Transverse colon (tissue), 4 donors: ENCODE results near the gene NCOA1. TPM values are rescaled to one million over a fixed set of nuclear protein-coding genes. Genes with fewer than 3 reads are reported as not detected.

Experiments used
- DNase-seq: peaks from one replicate; pipeline ENCODE4 v3.0.0-alpha.2; 2019
- H3K27ac ChIP-seq, 4 donors: fragments of 200-600 bp; sonication (generic); 2 replicates each; pipeline ENCODE4 v1.5.1; 2016 to 2018; ENCODE audit warnings: inconsistent platforms in 4 of 4
- H3K27me3 ChIP-seq: fragments of 200-600 bp; sonication (generic); 2 replicates; pipeline ENCODE4 v1.5.1; 2017; ENCODE audit warnings: inconsistent platforms
- H3K36me3 ChIP-seq, 4 donors: fragments of 200-600 bp; sonication (generic); 2 replicates each; pipeline ENCODE4 v1.5.1; 2017 to 2019; ENCODE audit warnings: inconsistent platforms in 4 of 4
- H3K4me1 ChIP-seq, 4 donors: fragments of 200-600 bp; sonication (generic); 2 replicates each; pipeline ENCODE4 v1.5.1; 2017 to 2020; ENCODE audit warnings: inconsistent platforms in 4 of 4
- H3K4me3 ChIP-seq, 4 donors: fragments of 200-600 bp; sonication (generic); 1 replicate in 1 of 4; 2 replicates in 3 of 4; pipeline versions ENCODE4 v1.5.1 to v1.6.1; 2017 to 2019; ENCODE audit warnings: inconsistent platforms in 4 of 4
- H3K9me3 ChIP-seq, 2 donors: fragments of 200-600 bp; sonication (generic); 2 replicates each; pipeline ENCODE4 v1.5.1; 2017 to 2019; ENCODE audit warnings: inconsistent platforms in 2 of 2
- EP300 ChIP-seq: sonication (generic); formaldehyde crosslinking; IDR thresholded peaks from one replicate; pipeline ENCODE4 v1.6.1; 2017; ENCODE audit warnings: antibody characterized with exemption, low read depth
- POLR2A ChIP-seq: fragments of 450-650 bp; IDR thresholded peaks from one replicate; pipeline ENCODE4 v1.6.1; 2016; ENCODE audit warnings: antibody characterized with exemption, mild to moderate bottlenecking, moderate library complexity
- POLR2AphosphoS5 ChIP-seq, 3 donors: sonication (generic); formaldehyde crosslinking; IDR thresholded peaks; one replicate each; pipeline ENCODE4 v1.6.1; 2016; ENCODE audit warnings: antibody characterized with exemption in 3 of 3
- whole genome bisulfite sequencing, 2 donors: methylation state at CpG; one replicate each; pipeline ENCODE4 v1.1.5; 2018; ENCODE audit warnings: low coverage in 1 of 2; 5-methylcytosine and 5-hydroxymethylcytosine counted together
- in situ Hi-C, 4 donors: fragments of 200-750 bp; cut with MboI; loops; one replicate each; pipeline versions ENCODE4 v1.15.0 to v1.15.1; 2017; ENCODE audit warnings: low sequenced_read_pairs in 3 of 4, low pct_ligation_motif_present in 1 of 4, low pct_unique_long_range_greater_than_20kb in 1 of 4
- intact Hi-C: fragments of 100-400 bp; cut with DNase I; formaldehyde crosslinking; loops from one replicate; pipeline ENCODE4 v1.15.1; 2023; ENCODE audit warnings: low total_unique reads
- total RNA-seq, 4 donors: library from RNA; depleted of rRNA; stranded (reverse); fragments of >200 nt; gene quantifications; one replicate each; pipeline ENCODE4 v1.1.0, GENCODE V29; 2016
- TF ChIP-seq, protein P1 (sequence below), 5 experiments: fragments of 200-600 bp in 3 of 5; fragments of 450-650 bp in 2 of 5; sonication (generic) in 3 of 5; IDR thresholded peaks; 1 replicate in 2 of 5; 2 replicates in 3 of 5; pipeline ENCODE4 v1.5.1; 2016 to 2017; ENCODE audit warnings: antibody characterized with exemption in 5 of 5, inconsistent platforms in 3 of 5, mild to moderate bottlenecking in 2 of 5, moderate library complexity in 1 of 5

The NCOA1 gene
- total RNA-seq, 4 donors from 2014 or later: 32.9 to 56.5 (median 47.9) TPM

DNA sequence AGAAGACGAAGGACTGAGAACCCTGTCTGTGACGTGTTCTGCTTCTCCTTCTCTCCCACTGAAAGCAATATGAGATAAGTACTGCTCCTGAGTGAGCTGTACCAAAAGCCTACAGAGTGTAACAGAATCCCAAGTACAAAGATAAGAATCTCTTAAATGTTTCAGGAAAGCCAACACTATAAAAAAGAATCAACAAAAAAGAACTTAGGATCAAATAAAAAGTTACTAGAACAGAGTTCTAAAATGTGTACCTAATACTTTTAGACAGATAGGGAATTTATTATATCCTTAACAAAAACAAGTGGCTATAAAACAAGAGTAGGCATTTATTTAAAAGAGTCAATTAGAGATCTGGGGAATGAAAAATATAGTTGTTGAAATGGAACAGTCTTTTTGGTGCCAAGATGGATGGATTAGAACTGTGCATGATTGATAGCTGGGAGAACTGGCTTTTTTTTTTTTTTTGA lies 49.0 kb downstream of the NCOA1 start:
- WGBS, 2 donors: 17 to 59% methylated on average over 2 of the region's 2 CpGs
- no peak overlapping the region for H3K4me3 ChIP-seq
- no peaks in the 10 kb centered on the region for H3K27me3 ChIP-seq
- intact Hi-C loops: no loop called here
- peaks cover 0 to 15% (median 11%) of the 10 kb centered on the region in 4 donors for H3K4me1 ChIP-seq
- in situ Hi-C loops: no loop called here
- H3K9me3 ChIP-seq: no peaks in the 10 kb centered on the region
- TF ChIP-seq, protein P1, sequence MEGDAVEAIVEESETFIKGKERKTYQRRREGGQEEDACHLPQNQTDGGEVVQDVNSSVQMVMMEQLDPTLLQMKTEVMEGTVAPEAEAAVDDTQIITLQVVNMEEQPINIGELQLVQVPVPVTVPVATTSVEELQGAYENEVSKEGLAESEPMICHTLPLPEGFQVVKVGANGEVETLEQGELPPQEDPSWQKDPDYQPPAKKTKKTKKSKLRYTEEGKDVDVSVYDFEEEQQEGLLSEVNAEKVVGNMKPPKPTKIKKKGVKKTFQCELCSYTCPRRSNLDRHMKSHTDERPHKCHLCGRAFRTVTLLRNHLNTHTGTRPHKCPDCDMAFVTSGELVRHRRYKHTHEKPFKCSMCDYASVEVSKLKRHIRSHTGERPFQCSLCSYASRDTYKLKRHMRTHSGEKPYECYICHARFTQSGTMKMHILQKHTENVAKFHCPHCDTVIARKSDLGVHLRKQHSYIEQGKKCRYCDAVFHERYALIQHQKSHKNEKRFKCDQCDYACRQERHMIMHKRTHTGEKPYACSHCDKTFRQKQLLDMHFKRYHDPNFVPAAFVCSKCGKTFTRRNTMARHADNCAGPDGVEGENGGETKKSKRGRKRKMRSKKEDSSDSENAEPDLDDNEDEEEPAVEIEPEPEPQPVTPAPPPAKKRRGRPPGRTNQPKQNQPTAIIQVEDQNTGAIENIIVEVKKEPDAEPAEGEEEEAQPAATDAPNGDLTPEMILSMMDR (IDR thresholded peaks at IDR 0.05): no peak
- TF ChIP-seq POLR2AphosphoS5 (IDR thresholded peaks at IDR 0.05) (no peak), POLR2A (no peak), EP300 (no peak)
- H3K27ac ChIP-seq: no peak overlapping the region
- DNase-seq: no peak
- H3K36me3 ChIP-seq: no peaks in the 10 kb centered on the region

DNA sequence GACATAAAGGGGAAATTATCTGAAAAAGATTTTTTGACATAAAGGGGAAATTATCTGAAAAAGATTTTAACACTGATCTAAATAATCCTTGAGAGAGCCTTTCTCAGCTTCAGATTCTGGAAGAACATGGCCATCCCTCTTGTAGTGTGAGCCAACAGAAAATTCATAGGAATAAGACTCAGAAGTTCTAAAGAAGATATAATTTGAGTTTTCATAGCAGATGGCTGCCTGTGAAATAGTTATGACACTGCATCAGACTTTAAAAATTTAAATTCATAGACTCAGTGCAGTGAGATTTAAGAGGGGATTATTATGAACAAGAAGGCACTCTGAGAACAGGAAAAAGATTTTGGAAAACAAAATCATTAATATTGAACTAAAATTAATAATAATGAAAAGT lies 50.6 kb downstream of the NCOA1 start:
- no peak for DNase-seq
- H3K27ac ChIP-seq: no peak overlapping the region
- intact Hi-C loops (no loop called here), in situ Hi-C loops (no loop called here)
- peaks cover 0 to 15% (median 11%) of the 10 kb centered on the region in 4 donors for H3K4me1 ChIP-seq
- H3K9me3 ChIP-seq: no peaks in the 10 kb centered on the region
- no peaks in the 10 kb centered on the region for H3K27me3 ChIP-seq
- no peak for TF ChIP-seq POLR2A
- TF ChIP-seq EP300: no peak
- TF ChIP-seq, protein P1 (IDR thresholded peaks at IDR 0.05): no peak
- no peak for TF ChIP-seq POLR2AphosphoS5 (IDR thresholded peaks at IDR 0.05)
- H3K4me3 ChIP-seq: no peak overlapping the region
- H3K36me3 ChIP-seq: no peaks in the 10 kb centered on the region

DNA sequence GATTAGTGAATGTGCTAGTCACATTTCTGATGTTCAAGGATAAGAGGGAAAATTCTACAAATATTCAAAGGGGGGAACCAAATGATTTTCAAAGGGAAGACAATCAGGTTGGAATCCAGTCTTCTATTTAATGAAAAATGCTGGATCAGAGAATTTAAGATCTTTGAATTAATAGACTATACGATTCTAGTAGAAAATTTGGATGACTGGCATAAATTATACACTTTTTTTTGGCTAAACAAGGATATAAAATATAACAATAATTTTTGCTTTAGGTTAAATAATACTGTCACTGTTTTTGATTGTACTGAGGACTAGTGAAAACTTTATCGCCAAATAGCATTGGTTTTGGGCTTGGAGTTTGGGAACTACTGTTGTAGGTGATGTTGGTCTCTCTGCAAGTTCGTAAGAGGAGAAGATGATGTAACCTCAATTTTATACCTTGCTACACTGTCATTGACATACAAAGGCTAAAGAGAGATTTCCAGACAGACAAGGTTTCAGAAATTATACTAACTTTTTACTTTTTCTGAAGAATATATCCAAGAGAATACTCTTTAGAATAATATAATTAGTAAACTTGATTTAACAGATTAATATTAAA lies 51.3 kb downstream of the NCOA1 start:
- Histone ChIP-seq H3K27me3 (no peaks in the 10 kb centered on the region), H3K9me3 (no peaks in the 10 kb centered on the region), H3K27ac (no peak overlapping the region), H3K4me1 (peaks cover 0 to 15% (median 11%) of the 10 kb centered on the region in 4 donors), H3K36me3 (no peaks in the 10 kb centered on the region), H3K4me3 (no peak overlapping the region)
- 93 to 99% methylated on average over 3 of the region's 3 CpGs for WGBS, 2 donors
- TF ChIP-seq POLR2A: no peak
- TF ChIP-seq EP300: no peak
- no peak for TF ChIP-seq POLR2AphosphoS5 (IDR thresholded peaks at IDR 0.05)
- TF ChIP-seq, protein P1 (IDR thresholded peaks at IDR 0.05): no peak
- no peak for DNase-seq
- intact Hi-C loops: no loop called here
- in situ Hi-C loops: no loop called here

- in situ Hi-C loops: no loop called here
- H3K36me3 ChIP-seq: no peaks in the 10 kb centered on the region
Measured at GRCh38 chr2:24543252-24543651, 52.2 kb downstream of the NCOA1 start.

More at GRCh38 chr2:24543252-24543651, 52.2 kb downstream of the NCOA1 start:
- H3K4me1 ChIP-seq: peaks cover 0 to 15% (median 11%) of the 10 kb centered on the region in 4 donors
- H3K27me3 ChIP-seq: no peaks in the 10 kb centered on the region
- TF ChIP-seq POLR2A (no peak), POLR2AphosphoS5 (IDR thresholded peaks at IDR 0.05) (no peak)
- TF ChIP-seq, protein P1 (IDR thresholded peaks at IDR 0.05): peak in 1 of 5 experiments; percentile 6
- DNase-seq: no peak
- no peaks in the 10 kb centered on the region for H3K9me3 ChIP-seq
- H3K27ac ChIP-seq: no peak overlapping the region
- intact Hi-C loops: no loop called here
- 85 to 90% methylated on average over 2 of the region's 2 CpGs for WGBS, 2 donors
- no peak overlapping the region for H3K4me3 ChIP-seq
